ENCODE measurements around the gene CADM3.
A peak's percentile ranks its signal among the peaks of the same experiment; 100 is the strongest.

The CADM3 gene

GRCh38 chr1:159187647-159188374 is 16.4 kb downstream of the CADM3 start:
- no peaks in the 10 kb centered on the region for H3K36me3 ChIP-seq (ENCODE audit: control insufficient read depth in 1 of 2, insufficient read depth in 2 of 2, low read length in 2 of 2)
- H3K79me2 ChIP-seq (ENCODE audit: control insufficient read depth, insufficient read depth, low read length, poor library complexity) = no peaks in the 10 kb centered on the region
- no peaks in the 10 kb centered on the region for H3K79me1 ChIP-seq (ENCODE audit: low read length)
- no peak overlapping the region for H4K12ac ChIP-seq (ENCODE audit: low read depth, low read length)
- H2BK120ac ChIP-seq (ENCODE audit: insufficient read depth, low read length, poor library complexity) = no peak overlapping the region
- no peak overlapping the region for H3K18ac ChIP-seq (ENCODE audit: low read length)
- no peak overlapping the region for H3K23ac ChIP-seq (ENCODE audit: low read length)
- H3K9me3 ChIP-seq (ENCODE audit: insufficient read depth, low read depth, low read length) = no peaks in the 10 kb centered on the region
- no peak overlapping the region for H4K8ac ChIP-seq (ENCODE audit: low read depth, low read length)
- H2AK5ac ChIP-seq (ENCODE audit: low read length) = no peak overlapping the region
- no peak overlapping the region for H3K4me3 ChIP-seq (ENCODE audit: low read depth, low read length)
- no peak overlapping the region for H3K27ac ChIP-seq (ENCODE audit: low read depth, low read length)
- H4K91ac ChIP-seq (ENCODE audit: low read depth, low read length) = no peak overlapping the region
- H2BK5ac ChIP-seq (ENCODE audit: low read depth, low read length, poor library complexity) = no peak overlapping the region
- H3K4ac ChIP-seq (ENCODE audit: low read depth, low read length) = no peak overlapping the region
- H3K4me2 ChIP-seq (ENCODE audit: low read length) = peak overlapping the region; percentile 78
- H3K27me3 ChIP-seq (ENCODE audit: insufficient read depth, low read length) = no peaks in the 10 kb centered on the region
- no peak overlapping the region for H3K9ac ChIP-seq (ENCODE audit: low read length)
- H2BK12ac ChIP-seq (ENCODE audit: low read length) = no peak overlapping the region
- H2AFZ ChIP-seq (ENCODE audit: insufficient read depth, low read length, poor library complexity) = peak overlapping the region; percentile 53
- DNase-seq = no peak
- H3K4me1 ChIP-seq (ENCODE audit: control insufficient read depth in 1 of 2, insufficient read depth in 2 of 2, low read length in 2 of 2) = peaks cover 3% of the 10 kb centered on the region in 2 experiments
- H3K14ac ChIP-seq (ENCODE audit: low read length) = no peak overlapping the region
- WGBS (ENCODE audit: extremely low coverage, insufficient coverage, insufficient read length) = no CpG with 5 or more reads among the region's 14 CpGs

- Histone ChIP-seq H2AK5ac (ENCODE audit: low read length) (no peak overlapping the region), H2BK120ac (ENCODE audit: insufficient read depth, low read length, poor library complexity) (no peak overlapping the region), H2BK5ac (ENCODE audit: low read depth, low read length, poor library complexity) (no peak overlapping the region), H3K9ac (ENCODE audit: low read length) (no peak overlapping the region), H3K4ac (ENCODE audit: low read depth, low read length) (no peak overlapping the region), H3K79me1 (ENCODE audit: low read length) (no peaks in the 10 kb centered on the region), H3K14ac (ENCODE audit: low read length) (no peak overlapping the region), H4K12ac (ENCODE audit: low read depth, low read length) (no peak overlapping the region), H3K4me3 (ENCODE audit: low read depth, low read length) (no peak overlapping the region), H3K27ac (ENCODE audit: low read depth, low read length) (no peak overlapping the region), H3K18ac (ENCODE audit: low read length) (no peak overlapping the region), H3K27me3 (ENCODE audit: insufficient read depth, low read length) (no peaks in the 10 kb centered on the region), H3K36me3 (ENCODE audit: control insufficient read depth in 1 of 2, insufficient read depth in 2 of 2, low read length in 2 of 2) (no peaks in the 10 kb centered on the region), H3K79me2 (ENCODE audit: control insufficient read depth, insufficient read depth, low read length, poor library complexity) (no peaks in the 10 kb centered on the region), H3K4me2 (ENCODE audit: low read length) (peak overlapping the region; percentile 78), H2AFZ (ENCODE audit: insufficient read depth, low read length, poor library complexity) (peak overlapping the region; percentile 53), H4K91ac (ENCODE audit: low read depth, low read length) (no peak overlapping the region), H2BK12ac (ENCODE audit: low read length) (no peak overlapping the region), H3K9me3 (ENCODE audit: insufficient read depth, low read depth, low read length) (no peaks in the 10 kb centered on the region), H3K23ac (ENCODE audit: low read length) (no peak overlapping the region), H3K4me1 (ENCODE audit: control insufficient read depth in 1 of 2, insufficient read depth in 2 of 2, low read length in 2 of 2) (peaks cover 3% of the 10 kb centered on the region in 2 experiments), H4K8ac (ENCODE audit: low read depth, low read length) (no peak overlapping the region)
- WGBS (ENCODE audit: extremely low coverage, insufficient coverage, insufficient read length) = no CpG with 5 or more reads among the region's 24 CpGs
- no peak for DNase-seq
Observed at GRCh38 chr1:159188375-159188788, 17.0 kb downstream of the CADM3 start.

- H4K12ac ChIP-seq (ENCODE audit: low read depth, low read length) = no peak overlapping the region
- H3K4me3 ChIP-seq (ENCODE audit: low read depth, low read length) = no peak overlapping the region
- H4K91ac ChIP-seq (ENCODE audit: low read depth, low read length) = no peak overlapping the region
- H4K8ac ChIP-seq (ENCODE audit: low read depth, low read length) = no peak overlapping the region
- DNase-seq = peak; percentile 32 to 55
- no peak overlapping the region for H3K18ac ChIP-seq (ENCODE audit: low read length)
- H2BK120ac ChIP-seq (ENCODE audit: insufficient read depth, low read length, poor library complexity) = no peak overlapping the region
- no peak overlapping the region for H2BK12ac ChIP-seq (ENCODE audit: low read length)
- no peaks in the 10 kb centered on the region for H3K79me1 ChIP-seq (ENCODE audit: low read length)
- H3K9me3 ChIP-seq (ENCODE audit: insufficient read depth, low read depth, low read length) = no peaks in the 10 kb centered on the region
- H3K23ac ChIP-seq (ENCODE audit: low read length) = no peak overlapping the region
- peaks cover 3% of the 10 kb centered on the region in 2 experiments for H3K4me1 ChIP-seq (ENCODE audit: control insufficient read depth in 1 of 2, insufficient read depth in 2 of 2, low read length in 2 of 2)
- no peak overlapping the region for H2BK5ac ChIP-seq (ENCODE audit: low read depth, low read length, poor library complexity)
- no CpG with 5 or more reads among the region's 2 CpGs for WGBS (ENCODE audit: extremely low coverage, insufficient coverage, insufficient read length)
- no peaks in the 10 kb centered on the region for H3K27me3 ChIP-seq (ENCODE audit: insufficient read depth, low read length)
- no peak overlapping the region for H3K27ac ChIP-seq (ENCODE audit: low read depth, low read length)
- H3K4ac ChIP-seq (ENCODE audit: low read depth, low read length) = no peak overlapping the region
- no peak overlapping the region for H3K9ac ChIP-seq (ENCODE audit: low read length)
- H3K79me2 ChIP-seq (ENCODE audit: control insufficient read depth, insufficient read depth, low read length, poor library complexity) = no peaks in the 10 kb centered on the region
- no peak overlapping the region for H3K4me2 ChIP-seq (ENCODE audit: low read length)
- H3K36me3 ChIP-seq (ENCODE audit: control insufficient read depth in 1 of 2, insufficient read depth in 2 of 2, low read length in 2 of 2) = no peaks in the 10 kb centered on the region
- H2AK5ac ChIP-seq (ENCODE audit: low read length) = no peak overlapping the region
- no peak overlapping the region for H3K14ac ChIP-seq (ENCODE audit: low read length)
- no peak overlapping the region for H2AFZ ChIP-seq (ENCODE audit: insufficient read depth, low read length, poor library complexity)
Observed at GRCh38 chr1:159190441-159190840, 19.0 kb downstream of the CADM3 start.

GRCh38 chr1:159196543-159196942 is 25.1 kb downstream of the CADM3 start:
- Histone ChIP-seq H3K79me2 (ENCODE audit: control insufficient read depth, insufficient read depth, low read length, poor library complexity) (no peaks in the 10 kb centered on the region), H4K8ac (ENCODE audit: low read depth, low read length) (no peak overlapping the region), H3K4me2 (ENCODE audit: low read length) (no peak overlapping the region), H3K36me3 (ENCODE audit: control insufficient read depth in 1 of 2, insufficient read depth in 2 of 2, low read length in 2 of 2) (no peaks in the 10 kb centered on the region), H3K4ac (ENCODE audit: low read depth, low read length) (no peak overlapping the region), H3K14ac (ENCODE audit: low read length) (no peak overlapping the region), H2BK5ac (ENCODE audit: low read depth, low read length, poor library complexity) (no peak overlapping the region), H3K27me3 (ENCODE audit: insufficient read depth, low read length) (no peaks in the 10 kb centered on the region), H2AK5ac (ENCODE audit: low read length) (no peak overlapping the region), H3K23ac (ENCODE audit: low read length) (no peak overlapping the region), H2BK12ac (ENCODE audit: low read length) (no peak overlapping the region), H3K9ac (ENCODE audit: low read length) (no peak overlapping the region), H3K27ac (ENCODE audit: low read depth, low read length) (no peak overlapping the region), H2AFZ (ENCODE audit: insufficient read depth, low read length, poor library complexity) (no peak overlapping the region), H2BK120ac (ENCODE audit: insufficient read depth, low read length, poor library complexity) (no peak overlapping the region), H3K4me1 (ENCODE audit: control insufficient read depth in 1 of 2, insufficient read depth in 2 of 2, low read length in 2 of 2) (no peaks in the 10 kb centered on the region), H3K9me3 (ENCODE audit: insufficient read depth, low read depth, low read length) (no peaks in the 10 kb centered on the region), H4K12ac (ENCODE audit: low read depth, low read length) (no peak overlapping the region), H3K18ac (ENCODE audit: low read length) (no peak overlapping the region), H3K79me1 (ENCODE audit: low read length) (no peaks in the 10 kb centered on the region), H4K91ac (ENCODE audit: low read depth, low read length) (no peak overlapping the region), H3K4me3 (ENCODE audit: low read depth, low read length) (no peak overlapping the region)
- no peak for DNase-seq
- WGBS (ENCODE audit: extremely low coverage, insufficient coverage, insufficient read length) = no CpG with 5 or more reads among the region's 5 CpGs

Data from trophoblast cell (in vitro differentiated cells and primary cell).